Thyroid gland (tissue), 4 donors: ENCODE results near the gene PRLHR. TPM values are rescaled to one million over a fixed set of nuclear protein-coding genes. Genes with fewer than 3 reads are reported as not detected.

ENCODE experiments used
- DNase-seq, 2 donors: peaks; one replicate each; pipeline ENCODE4 v3.0.0-alpha.2; 2019
- H3K27ac ChIP-seq, 3 donors: fragments of 200-600 bp; sonication (generic); 1 replicate in 2 of 3; 2 replicates in 1 of 3; pipeline ENCODE4 v1.5.1; 2016 to 2019; ENCODE audit warnings: mild to moderate bottlenecking in 1 of 3, moderate library complexity in 1 of 3
- H3K27me3 ChIP-seq: fragments of 200-600 bp; sonication (generic); one replicate; pipeline ENCODE4 v1.5.1; 2019
- H3K36me3 ChIP-seq, 2 donors: fragments of 200-600 bp; sonication (generic); one replicate each; pipeline ENCODE4 v1.5.1; 2016 to 2019
- H3K4me1 ChIP-seq, 2 donors: fragments of 200-600 bp; sonication (generic); one replicate each; pipeline ENCODE4 v1.5.1; 2017 to 2019
- H3K4me3 ChIP-seq, 3 donors: fragments of 200-600 bp; sonication (generic); replicated peaks in 1 of 3; 1 replicate in 2 of 3; 2 replicates in 1 of 3; pipeline ENCODE4 v1.5.1; 2016; ENCODE audit warnings: mild to moderate bottlenecking in 1 of 3
- H3K9me3 ChIP-seq: fragments of 200-600 bp; sonication (generic); one replicate; pipeline ENCODE4 v1.5.1; 2017
- POLR2A ChIP-seq, 2 donors: fragments of 450-650 bp; IDR thresholded peaks; one replicate each; pipeline ENCODE4 v1.6.1; 2017; ENCODE audit warnings: antibody characterized with exemption in 2 of 2, mild to moderate bottlenecking in 2 of 2, moderate library complexity in 1 of 2
- WGBS, 2 donors: methylation state at CpG; one replicate each; pipeline ENCODE4 v1.1.5; 2017; 5-methylcytosine and 5-hydroxymethylcytosine counted together
- intact Hi-C: fragments of 100-400 bp; cut with DNase I; formaldehyde crosslinking; loops from one replicate; pipeline ENCODE4 v1.15.1; 2023
- total RNA-seq, 4 donors: library from RNA; depleted of rRNA; stranded (reverse); fragments of >200 nt; gene quantifications; one replicate each; pipeline ENCODE4 v1.2.3, GENCODE V29; 2016
- TF ChIP-seq, protein P1 (sequence below), 6 experiments: fragments of 200-600 bp in 3 of 6; fragments of 450-650 bp in 3 of 6; sonication (generic) in 3 of 6; IDR thresholded peaks; one replicate each; pipeline ENCODE4 v1.5.1; 2016 to 2019; ENCODE audit warnings: antibody characterized with exemption in 6 of 6, mild to moderate bottlenecking in 2 of 6, inconsistent platforms in 1 of 6, moderate library complexity in 1 of 6

PRLHR gene
- total RNA-seq, 4 donors from 2014 or later = not detected

DNA sequence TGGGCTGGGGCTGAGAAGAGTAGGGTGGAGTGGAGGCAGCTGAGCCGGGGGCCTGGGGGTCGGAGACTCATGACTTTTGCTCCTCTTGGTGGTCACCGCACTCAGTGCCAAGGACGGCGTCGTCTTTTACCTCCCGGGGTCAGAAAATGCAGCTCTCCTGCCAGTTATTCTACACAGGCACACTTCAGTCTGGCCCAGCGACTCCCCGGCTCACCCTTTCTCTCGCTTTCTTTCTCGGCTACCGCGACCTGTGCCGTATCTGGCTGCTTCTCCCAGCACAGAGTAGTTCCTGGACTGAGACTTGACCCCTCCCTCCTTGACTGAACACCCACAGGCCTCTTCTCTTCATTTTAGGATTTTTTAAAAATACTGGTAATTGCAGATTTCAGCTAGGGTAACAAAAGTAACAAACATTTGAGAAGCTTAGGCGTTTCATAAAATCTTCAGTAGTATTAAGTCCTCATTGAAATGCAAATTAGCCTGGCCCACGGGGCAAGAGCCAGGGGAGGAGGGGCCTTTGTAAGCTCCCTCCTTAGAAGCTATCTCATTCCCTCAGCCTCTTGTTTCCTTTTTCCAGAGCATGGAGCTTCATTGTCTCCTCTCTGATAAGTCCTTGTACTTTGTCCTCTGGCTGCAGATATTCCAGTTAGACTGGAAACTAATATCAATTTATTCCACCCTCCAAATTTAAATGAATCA lies 1.1 kb upstream of the PRLHR start:
- no peak for DNase-seq
- Histone ChIP-seq H3K9me3 (no peaks in the 10 kb centered on the region), H3K4me3 (no peak overlapping the region), H3K27ac (no peak overlapping the region), H3K4me1 (peaks cover 0 to 10% of the 10 kb centered on the region in 2 donors), H3K36me3 (no peaks in the 10 kb centered on the region), H3K27me3 (peaks cover 24% of the 10 kb centered on the region)
- TF ChIP-seq, protein P1, sequence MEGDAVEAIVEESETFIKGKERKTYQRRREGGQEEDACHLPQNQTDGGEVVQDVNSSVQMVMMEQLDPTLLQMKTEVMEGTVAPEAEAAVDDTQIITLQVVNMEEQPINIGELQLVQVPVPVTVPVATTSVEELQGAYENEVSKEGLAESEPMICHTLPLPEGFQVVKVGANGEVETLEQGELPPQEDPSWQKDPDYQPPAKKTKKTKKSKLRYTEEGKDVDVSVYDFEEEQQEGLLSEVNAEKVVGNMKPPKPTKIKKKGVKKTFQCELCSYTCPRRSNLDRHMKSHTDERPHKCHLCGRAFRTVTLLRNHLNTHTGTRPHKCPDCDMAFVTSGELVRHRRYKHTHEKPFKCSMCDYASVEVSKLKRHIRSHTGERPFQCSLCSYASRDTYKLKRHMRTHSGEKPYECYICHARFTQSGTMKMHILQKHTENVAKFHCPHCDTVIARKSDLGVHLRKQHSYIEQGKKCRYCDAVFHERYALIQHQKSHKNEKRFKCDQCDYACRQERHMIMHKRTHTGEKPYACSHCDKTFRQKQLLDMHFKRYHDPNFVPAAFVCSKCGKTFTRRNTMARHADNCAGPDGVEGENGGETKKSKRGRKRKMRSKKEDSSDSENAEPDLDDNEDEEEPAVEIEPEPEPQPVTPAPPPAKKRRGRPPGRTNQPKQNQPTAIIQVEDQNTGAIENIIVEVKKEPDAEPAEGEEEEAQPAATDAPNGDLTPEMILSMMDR (IDR thresholded peaks at IDR 0.05) = no peak
- TF ChIP-seq POLR2A (IDR thresholded peaks at IDR 0.05) = no peak
- 2 to 5% methylated on average over 16 of the region's 16 CpGs for WGBS, 2 donors
- intact Hi-C loops = no loop called here

DNA sequence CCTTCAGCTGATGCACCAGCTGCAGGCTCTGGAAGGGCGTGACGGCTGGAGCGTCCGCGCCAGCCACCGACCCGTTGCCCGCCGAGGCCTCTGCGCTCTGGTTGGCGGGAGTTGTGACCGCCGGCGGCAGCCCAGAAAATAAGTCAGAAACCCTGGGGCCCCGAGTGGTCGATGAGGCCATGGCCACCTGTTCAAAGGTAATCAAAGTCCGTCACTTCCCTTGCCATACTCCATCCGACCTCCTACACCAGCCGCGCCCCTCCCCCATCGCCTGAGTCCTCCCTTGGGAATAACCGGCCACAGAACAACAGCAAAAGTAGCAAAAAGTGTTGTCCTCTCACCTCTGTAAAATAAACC lies 406 bp downstream of the PRLHR start:
- DNase-seq = no peak
- TF ChIP-seq, protein P1 (IDR thresholded peaks at IDR 0.05) = no peak
- no peak for TF ChIP-seq POLR2A (IDR thresholded peaks at IDR 0.05)
- Histone ChIP-seq H3K36me3 (no peaks in the 10 kb centered on the region), H3K27me3 (peaks cover 24% of the 10 kb centered on the region), H3K4me3 (no peak overlapping the region), H3K9me3 (no peaks in the 10 kb centered on the region), H3K27ac (no peak overlapping the region), H3K4me1 (peaks cover 0 to 10% of the 10 kb centered on the region in 2 donors)
- 3 to 14% methylated on average over 20 to 21 of the region's 22 CpGs for WGBS, 2 donors
- intact Hi-C loops = no loop called here

DNA sequence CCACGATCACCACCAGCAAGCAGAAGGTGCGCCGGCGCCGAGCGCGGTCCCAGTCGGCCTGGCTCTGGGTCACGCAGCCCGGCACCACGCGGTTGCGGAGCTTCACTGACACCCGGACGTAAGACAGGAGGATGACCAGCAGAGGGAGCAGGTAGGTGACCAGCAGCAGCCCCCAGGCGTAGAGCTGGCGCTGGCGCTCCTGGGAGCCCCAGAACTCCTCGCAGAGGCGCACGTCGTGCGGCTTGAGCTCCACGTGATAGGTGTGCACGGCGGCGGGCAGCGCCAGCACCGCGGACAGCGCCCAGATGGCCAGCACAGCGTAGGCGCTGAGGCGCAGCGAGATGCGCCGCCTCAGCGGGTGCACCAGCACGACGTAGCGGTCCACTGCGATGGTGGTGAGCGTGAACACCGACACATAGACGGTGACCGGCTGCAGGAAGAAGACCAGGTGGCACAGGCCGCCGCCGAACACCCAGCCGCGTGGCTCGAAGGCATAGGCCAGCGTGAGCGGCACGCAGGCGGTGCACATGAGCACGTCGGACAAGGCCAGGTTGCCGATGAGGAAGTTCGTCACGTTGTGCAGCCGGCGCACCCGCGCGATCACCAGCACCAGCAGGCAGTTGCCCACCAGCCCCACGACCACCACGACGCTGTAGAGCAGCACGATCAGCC lies 920 bp downstream of the PRLHR start:
- no peaks in the 10 kb centered on the region for H3K36me3 ChIP-seq
- TF ChIP-seq, protein P1 (IDR thresholded peaks at IDR 0.05) = peak in 2 of 6 experiments; percentile 30 to 34
- no peak for TF ChIP-seq POLR2A (IDR thresholded peaks at IDR 0.05)
- WGBS, 2 donors = 0 to 24% methylated on average over 2 to 26 of the region's 70 CpGs
- intact Hi-C loops = no loop called here
- no peak overlapping the region for H3K4me3 ChIP-seq
- H3K27ac ChIP-seq = no peak overlapping the region
- H3K9me3 ChIP-seq = no peaks in the 10 kb centered on the region
- DNase-seq = peak; percentile 58 to 61
- peaks cover 0 to 10% of the 10 kb centered on the region in 2 donors for H3K4me1 ChIP-seq
- H3K27me3 ChIP-seq = peaks cover 24% of the 10 kb centered on the region

DNA sequence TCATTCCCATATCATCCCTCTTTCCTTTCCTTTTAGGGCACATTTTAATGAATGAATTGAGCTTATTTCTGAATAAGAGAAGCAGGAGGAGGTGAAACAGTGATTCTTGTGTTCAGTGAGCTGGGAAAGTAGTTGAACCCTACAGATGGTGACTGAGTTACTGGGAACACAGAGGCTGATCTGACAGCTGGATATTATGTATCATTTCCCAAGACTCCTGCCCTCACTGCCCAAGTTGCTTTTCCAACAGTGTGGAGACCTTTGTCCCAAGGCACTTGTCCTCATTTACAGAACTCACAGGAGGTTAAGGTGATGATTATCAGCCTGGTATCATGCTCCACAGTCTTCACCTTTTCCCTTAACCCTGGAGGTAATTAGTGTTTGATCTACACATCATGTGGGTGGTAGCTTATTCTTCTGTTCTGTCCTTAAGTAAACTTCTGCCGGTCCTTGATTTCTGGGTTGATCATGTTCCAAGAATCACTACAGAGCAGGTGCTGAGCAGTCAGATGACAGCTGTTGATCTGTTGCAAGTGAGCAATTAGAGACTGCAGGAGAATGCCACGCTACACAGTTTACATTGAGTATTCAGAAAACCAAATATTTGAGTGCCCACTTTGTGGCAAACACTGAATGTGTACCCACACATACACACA lies 2.6 kb downstream of the PRLHR start:
- H3K4me1 ChIP-seq = peaks cover 0 to 10% of the 10 kb centered on the region in 2 donors
- TF ChIP-seq, protein P1 (IDR thresholded peaks at IDR 0.05) = no peak
- TF ChIP-seq POLR2A (IDR thresholded peaks at IDR 0.05) = no peak
- H3K4me3 ChIP-seq = no peak overlapping the region
- DNase-seq = no peak
- H3K36me3 ChIP-seq = no peaks in the 10 kb centered on the region
- H3K27me3 ChIP-seq = peaks cover 24% of the 10 kb centered on the region
- intact Hi-C loops = no loop called here
- WGBS, 2 donors = 34 to 36% methylated on average over 2 of the region's 2 CpGs
- no peak overlapping the region for H3K27ac ChIP-seq
- H3K9me3 ChIP-seq = no peaks in the 10 kb centered on the region

DNA sequence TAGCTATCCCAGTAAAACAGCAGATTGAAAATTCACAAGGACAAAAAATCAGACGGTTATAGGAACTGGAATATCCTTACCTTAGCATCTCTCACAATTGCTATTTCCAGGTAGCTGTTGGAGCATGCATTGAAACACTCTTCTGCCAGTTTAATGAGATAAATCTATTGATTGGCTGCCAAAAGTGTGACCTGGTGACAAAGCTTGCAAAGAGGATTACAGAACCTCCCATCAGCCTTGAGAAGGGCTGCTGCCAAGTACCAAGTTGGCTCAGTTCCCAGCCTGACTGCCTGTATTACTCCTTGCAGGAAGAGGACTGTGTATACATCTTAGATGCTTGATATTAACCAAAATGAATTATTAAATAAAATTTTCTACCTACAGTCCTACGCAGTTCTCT lies 5.1 kb downstream of the PRLHR start:
- DNase-seq = peak; percentile 79 to 80
- WGBS, 2 donors = 37 to 52% methylated on average over 2 of the region's 2 CpGs
- no peak overlapping the region for H3K27ac ChIP-seq
- no peaks in the 10 kb centered on the region for H3K36me3 ChIP-seq
- H3K4me3 ChIP-seq = no peak overlapping the region
- no peaks in the 10 kb centered on the region for H3K9me3 ChIP-seq
- intact Hi-C loops = no loop called here
- peaks cover 0 to 3% of the 10 kb centered on the region in 2 donors for H3K4me1 ChIP-seq
- H3K27me3 ChIP-seq = peaks cover 10% of the 10 kb centered on the region
- no peak for TF ChIP-seq POLR2A (IDR thresholded peaks at IDR 0.05)
- TF ChIP-seq, protein P1 (IDR thresholded peaks at IDR 0.05) = no peak
